ACHN (cell line): ENCODE results near the gene NEDD4L.

Experiments
- DNase-seq: peaks from one replicate; pipeline ENCODE4 v3.0.0-alpha.2; 2015
- in situ Hi-C: cut with HindIII; loops from 2 replicates; pipeline ENCODE4 v1.10.0; 2017; ENCODE audit warnings: low sequenced_read_pairs, low pct_ligation_motif_present, low pct_unique_long_range_greater_than_20kb

NEDD4L gene

GRCh38 chr18:58025205-58025604 lies 18.8 kb upstream of the NEDD4L start:
- in situ Hi-C loops, result no loop called here
- DNase-seq, result no peak

- in situ Hi-C loops, result no loop called here
- DNase-seq, result no peak
Measured at GRCh38 chr18:58025733-58026132, 18.3 kb upstream of the NEDD4L start.

DNA sequence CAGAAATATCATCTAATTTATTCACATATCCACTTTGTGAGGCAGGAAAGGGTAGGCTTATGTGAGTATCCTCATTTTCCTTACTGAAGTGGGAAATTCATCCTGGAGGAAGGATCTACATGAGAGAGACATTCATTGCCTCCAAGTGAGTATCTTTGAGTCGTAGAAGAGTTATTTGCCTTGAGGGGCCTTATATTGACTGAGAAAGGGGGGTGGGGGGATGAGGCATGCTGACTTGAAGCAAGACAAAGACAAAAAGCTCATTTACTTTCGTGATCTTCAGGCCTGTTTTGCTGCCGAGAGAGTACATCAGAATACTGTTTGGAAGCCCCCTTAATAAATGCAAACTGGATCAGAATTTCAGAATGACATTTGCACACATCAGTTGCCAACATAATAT lies 17.6 kb upstream of the NEDD4L start:
- in situ Hi-C loops, result no loop called here
- DNase-seq, result no peak

DNA sequence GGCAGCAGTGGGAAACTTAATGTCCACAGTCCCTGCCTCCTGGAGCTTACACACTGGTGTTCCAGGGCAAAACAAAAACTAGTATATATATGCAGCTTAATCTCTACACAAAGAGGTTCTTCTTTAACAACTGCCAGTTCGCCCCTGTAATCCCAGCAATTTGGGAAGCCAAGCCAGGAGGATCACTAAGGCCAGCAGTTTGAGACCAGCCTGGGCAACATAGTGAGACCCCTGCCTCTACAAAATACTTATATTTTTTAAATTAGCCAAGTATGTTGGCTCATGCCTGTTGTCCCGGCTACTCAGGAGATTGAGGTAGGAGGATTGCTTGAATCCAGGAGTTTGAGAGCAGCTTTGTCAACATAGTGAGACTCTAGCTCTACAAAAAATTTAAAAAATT lies 17.2 kb upstream of the NEDD4L start:
- in situ Hi-C loops, result no loop called here
- no peak for DNase-seq

DNA sequence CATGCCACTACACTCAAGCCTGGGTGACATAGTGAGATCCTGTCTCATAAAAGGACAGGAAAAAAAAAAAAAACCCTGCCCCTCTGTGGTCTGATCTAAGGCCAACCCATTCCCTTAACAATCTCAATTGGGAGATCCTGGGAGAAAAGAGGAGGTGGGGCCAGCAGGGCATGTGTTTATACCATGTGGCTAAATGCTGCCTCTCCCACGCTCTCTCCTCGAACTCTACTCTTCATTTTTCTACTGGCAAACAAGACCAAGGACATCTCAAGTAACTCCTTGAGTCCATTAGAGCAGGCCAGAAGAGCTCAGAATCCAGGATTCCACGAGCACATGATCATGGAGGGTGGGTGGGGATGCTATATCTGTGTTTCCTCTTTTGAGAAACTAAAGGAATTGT lies 16.7 kb upstream of the NEDD4L start:
- DNase-seq, result no peak
- in situ Hi-C loops, result no loop called here

GRCh38 chr18:58028109-58028784 lies 15.8 kb upstream of the NEDD4L start:
- in situ Hi-C loops, result no loop called here
- no peak for DNase-seq

DNA sequence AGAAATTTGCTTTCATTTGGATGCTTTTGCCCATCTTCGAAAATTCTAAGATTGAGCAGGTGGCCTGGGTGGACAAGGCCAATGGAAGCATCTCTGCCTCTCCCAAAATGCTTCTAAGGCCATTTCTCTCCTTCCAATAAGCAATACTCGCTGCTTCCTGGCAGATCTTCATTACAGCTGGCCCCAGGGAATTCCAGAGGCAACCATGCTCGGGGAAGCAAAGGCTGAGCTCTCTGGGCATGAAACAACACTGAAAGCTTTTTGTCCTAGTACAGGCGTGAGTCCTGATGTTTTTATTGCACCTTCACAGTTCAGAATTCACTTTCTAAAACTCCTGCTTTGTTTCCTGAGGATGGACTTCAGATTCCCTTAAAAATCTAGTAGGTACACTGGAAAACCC lies 11.8 kb upstream of the NEDD4L start:
- DNase-seq, result no peak
- in situ Hi-C loops, result no loop called here

GRCh38 chr18:58033216-58033615 lies 10.8 kb upstream of the NEDD4L start:
- in situ Hi-C loops, result no loop called here
- DNase-seq, result no peak

GRCh38 chr18:58034370-58034769 lies 9.7 kb upstream of the NEDD4L start:
- in situ Hi-C loops, result no loop called here
- no peak for DNase-seq

DNA sequence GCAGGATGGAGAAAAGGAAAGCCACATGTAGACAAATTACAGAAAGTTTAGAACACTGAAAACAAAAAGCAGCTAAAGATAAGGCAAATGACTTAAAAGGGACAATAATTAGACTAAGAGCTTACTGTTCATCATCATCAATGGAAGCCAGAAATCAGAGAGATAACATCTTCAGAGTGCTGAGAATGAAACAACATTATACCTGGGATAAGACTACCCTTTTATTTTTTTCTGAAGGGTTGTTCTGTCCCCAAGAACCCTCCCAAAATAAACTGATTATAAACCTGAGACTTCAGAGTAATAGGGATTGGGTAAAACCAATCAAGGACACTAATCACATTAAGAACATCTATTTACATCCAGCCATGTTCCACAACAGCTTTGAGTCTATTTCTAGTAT lies 6.9 kb upstream of the NEDD4L start:
- in situ Hi-C loops, result no loop called here
- no peak for DNase-seq

- DNase-seq, result no peak
- in situ Hi-C loops, result no loop called here
Measured at GRCh38 chr18:58038063-58038462, 6.0 kb upstream of the NEDD4L start.

- in situ Hi-C loops, result no loop called here
- no peak for DNase-seq
Measured at GRCh38 chr18:58041633-58042032, 2.4 kb upstream of the NEDD4L start.

- peak; percentile 8 for DNase-seq
- in situ Hi-C loops, result no loop called here
Measured at GRCh38 chr18:58042826-58043490, 1.1 kb upstream of the NEDD4L start.

DNA sequence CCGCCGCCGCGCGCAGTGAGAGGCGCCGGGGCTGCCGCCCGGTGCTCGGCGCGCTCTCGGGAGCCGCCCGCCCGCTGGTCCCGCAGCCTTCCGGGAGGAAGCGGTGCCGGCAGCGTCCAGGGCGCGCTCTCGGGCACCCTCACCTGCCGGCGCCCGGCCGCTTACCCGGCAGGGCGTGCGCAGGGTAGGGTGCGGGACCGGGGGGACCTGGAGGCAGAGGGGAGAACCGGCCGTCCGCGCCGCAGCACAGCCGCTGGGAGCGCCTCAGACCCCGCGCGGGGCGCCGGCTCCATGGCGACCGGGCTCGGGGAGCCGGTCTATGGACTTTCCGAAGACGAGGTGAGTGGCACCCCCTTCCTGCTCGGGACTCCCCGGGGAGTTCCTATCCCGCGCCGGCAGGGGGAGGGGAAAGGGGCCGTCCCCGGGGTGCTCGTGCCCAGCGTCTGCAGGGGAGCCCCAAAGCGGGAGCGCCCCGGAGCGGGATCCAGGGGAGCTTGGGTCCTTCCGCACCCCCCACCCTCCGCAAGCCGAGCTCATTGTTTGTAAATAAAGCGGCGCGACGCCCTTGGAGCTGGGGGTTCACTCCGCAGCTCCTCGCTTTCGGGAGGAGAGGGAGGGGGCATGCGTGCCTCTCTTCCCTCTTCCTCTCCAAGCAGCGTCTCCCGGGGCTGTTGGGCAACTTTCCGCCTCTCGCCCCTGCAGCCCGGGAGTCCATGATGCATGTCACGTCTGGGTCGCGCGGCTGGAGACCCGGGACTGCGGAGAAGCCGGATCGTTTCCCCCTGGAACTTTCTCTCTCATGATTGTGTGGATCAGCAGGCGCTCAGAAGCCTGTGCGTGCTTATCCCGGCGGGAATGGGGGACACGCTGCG lies 580 bp downstream of the NEDD4L start:
- in situ Hi-C loops, result no loop called here

DNA sequence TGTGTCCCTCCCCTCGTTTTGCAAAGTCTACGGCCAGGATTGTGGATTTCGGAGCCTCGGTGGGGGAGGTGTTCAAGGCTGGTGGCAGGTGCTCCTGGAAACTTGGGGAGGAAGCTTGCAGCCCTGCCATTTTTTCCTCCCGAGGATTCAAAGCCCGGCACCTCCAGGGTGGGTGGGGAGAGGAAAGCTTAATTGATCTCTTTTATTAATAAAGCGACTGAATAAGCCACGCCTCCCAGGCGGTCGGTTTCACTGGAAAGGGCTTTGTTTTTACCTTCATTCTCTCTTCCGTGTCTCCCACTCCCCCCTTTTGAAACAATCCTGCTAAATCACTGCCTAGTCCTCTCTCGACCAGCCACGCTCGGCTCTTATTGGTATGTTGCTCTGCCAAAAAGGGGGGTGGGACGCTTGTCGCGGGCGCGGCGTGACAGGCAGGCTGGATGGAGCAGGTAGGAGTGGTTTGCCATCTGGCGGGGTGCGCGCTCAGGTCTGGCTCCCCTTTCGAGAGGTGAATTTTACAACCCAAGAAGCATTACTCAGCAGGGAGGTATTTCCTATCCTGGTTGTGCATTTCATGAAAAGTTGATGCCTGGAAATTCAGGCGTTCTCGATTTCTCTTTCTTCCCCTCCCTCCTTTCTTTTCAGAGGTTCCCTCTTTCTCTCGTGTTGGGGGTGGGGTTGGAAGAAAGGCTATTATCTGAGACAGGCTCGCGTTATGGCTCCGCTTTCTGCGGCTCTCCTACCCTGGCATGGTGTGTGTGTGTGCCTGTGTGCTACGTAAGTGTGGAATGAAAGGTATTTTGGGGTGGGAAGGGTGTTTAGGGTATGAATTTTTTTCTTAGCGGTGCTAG lies 1.4 kb downstream of the NEDD4L start:
- in situ Hi-C loops, result no loop called here

More for the DNA sequence above, 580 bp downstream of the NEDD4L start:
- peak; percentile 42 for DNase-seq

GRCh38 chr18:58046093-58046793 lies 2.2 kb downstream of the NEDD4L start:
- peak; percentile 23 for DNase-seq

More for the DNA sequence above, 1.4 kb downstream of the NEDD4L start:
- peak; percentile 63 for DNase-seq

GRCh38 chr18:58046794-58047555 lies 2.9 kb downstream of the NEDD4L start:
- in situ Hi-C loops, result no loop called here
- peak; percentile 39 for DNase-seq

More at GRCh38 chr18:58046093-58046793, 2.2 kb downstream of the NEDD4L start:
- in situ Hi-C loops, result no loop called here
